Hematopoietic multipotent progenitor cell treated with erythropoietin and hydrocortisone succinate and interleukin-3 and kit ligand, for 6 days (in vitro differentiated cells): ENCODE measurements around the gene TIMM29.
A peak's percentile ranks its signal among the peaks of the same experiment; 100 is the strongest.
"Not testable (repeated sequence)": the region's sequence is repeated elsewhere in the genome, so short reads cannot be mapped to it uniquely, and the experiment has no call there.

Experiments used
- DNase-seq: peaks from one replicate; pipeline ENCODE4 v3.0.0-alpha.2; 2015

The TIMM29 gene

DNA sequence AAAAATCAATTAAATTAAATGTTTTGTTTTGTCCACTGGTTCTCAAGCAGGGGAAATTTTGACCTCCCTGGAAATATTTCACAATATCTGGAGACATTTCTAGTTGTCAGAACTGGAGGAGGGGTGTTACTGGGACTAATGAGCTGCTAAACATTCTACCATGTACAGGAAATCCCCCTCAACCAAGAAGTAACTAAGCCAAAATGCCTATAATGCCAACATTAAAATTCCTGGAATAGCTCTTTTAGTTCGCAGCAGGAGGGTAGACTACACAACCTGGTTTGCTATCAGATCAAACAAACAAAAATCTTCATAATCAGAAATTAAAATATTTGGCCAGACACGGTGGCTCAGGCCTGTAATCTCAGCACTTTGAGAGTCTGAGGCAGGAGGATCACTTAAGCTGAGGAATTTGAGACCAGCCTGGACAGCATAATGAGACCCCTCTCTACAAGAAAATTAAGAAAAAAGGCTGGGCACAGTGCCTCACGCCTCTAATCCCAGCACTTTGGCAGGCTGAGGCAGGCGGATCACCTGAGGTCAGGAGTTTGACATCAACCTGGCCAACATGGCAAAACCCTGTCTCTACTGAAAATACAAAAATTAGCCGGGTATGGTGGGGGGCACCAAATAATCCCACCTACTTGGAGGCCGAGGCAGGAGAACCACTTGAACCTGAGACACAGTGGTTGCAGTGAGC, 18.5 kb downstream of the TIMM29 start:
- DNase-seq, result no peak

DNA sequence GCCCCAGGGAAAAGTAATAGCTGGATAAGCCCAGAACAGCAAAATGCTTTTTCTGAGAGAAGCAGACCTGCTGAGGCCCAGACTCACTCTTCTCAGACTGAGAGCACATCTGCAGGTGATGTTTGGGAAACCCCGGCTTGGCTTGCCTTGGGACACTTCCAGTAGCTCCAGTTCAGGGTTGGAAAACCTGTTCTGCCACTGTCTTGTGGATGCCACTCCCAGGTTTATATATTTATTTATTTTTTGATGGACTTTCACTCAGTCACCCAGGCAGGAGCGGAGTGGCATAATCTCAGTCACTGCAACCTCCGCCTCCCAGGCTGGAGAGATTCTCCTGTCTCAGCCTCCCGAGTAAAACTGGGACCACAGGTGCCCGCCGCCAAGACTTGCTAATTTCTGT, 24.2 kb downstream of the TIMM29 start:
- no peak for DNase-seq

DNA sequence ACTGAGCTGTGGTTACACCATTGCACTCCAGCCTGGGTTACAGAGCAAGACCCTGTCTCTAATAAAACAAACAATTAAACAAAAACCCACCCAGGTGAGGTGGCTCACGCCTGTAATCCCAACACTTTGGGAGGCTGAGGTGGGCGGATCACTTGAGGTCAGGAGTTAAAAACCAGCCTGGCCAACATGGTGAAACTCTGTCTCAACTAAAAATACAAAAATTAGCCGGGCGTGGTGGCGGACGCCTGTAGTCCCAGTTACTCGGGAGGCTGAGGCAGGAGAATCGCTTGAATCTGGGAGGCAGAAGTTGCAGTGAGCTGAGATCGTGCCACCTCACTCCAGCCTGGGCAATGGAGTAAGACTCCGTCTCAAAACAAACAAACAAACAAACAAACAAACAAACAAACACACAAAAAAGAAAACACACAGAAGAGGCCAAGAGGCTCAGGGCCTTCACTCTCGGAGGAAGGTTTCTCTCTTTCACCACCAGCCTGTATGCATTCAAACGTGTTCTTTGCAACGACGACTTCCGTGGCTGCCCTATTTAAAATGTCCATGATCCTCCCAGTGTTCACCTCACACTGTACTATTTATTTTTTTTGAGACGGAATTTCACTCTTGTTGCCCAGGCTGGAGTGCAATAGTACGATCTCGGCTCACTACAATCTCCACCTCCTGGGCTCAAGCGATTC, 30.8 kb downstream of the TIMM29 start:
- not testable (repeated sequence) for DNase-seq

DNA sequence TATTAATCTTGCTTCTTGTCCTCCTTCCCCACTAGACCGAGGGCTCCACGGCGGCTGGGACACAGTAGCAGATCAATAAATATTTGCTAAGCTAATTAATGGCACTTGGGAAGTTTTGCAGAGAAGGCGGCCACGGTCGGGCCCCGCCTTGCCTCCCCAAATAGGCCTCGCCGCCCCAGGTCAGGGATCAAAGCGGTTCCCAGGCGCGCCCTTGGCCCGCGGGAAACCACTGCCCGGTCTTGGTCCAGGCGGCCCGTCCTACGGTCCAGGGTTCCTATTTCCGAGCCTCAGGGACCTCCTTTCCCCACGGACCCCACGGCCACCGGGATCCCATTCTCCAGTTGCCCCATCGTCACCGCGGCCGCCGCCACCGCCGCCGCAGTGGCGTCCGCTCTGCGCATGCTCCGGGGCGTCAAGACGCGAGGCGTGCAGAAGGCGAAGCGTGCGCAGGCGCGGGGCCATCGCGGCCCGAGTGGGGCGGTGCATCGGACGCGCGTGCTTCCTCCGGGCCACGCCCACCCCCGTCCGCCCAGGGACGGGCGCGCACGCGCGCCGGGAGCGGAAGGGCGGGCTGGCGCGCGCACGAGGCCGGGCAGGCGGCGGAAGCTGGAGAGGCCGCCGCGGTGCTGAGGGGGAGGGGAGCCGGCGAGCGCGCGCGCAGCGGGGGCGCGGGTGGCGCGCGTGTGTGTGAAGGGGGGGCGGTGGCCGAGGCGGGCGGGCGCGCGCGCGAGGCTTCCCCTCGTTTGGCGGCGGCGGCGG, 31.9 kb downstream of the TIMM29 start, which contains the start of gene SMARCA4:
SMARCA4 (plus strand) TSS at position 717 of the 759 bp plus-strand sequence. CDS start 23,122 bp downstream, outside the sequence.
- DNase-seq, result peak; percentile 98

DNA sequence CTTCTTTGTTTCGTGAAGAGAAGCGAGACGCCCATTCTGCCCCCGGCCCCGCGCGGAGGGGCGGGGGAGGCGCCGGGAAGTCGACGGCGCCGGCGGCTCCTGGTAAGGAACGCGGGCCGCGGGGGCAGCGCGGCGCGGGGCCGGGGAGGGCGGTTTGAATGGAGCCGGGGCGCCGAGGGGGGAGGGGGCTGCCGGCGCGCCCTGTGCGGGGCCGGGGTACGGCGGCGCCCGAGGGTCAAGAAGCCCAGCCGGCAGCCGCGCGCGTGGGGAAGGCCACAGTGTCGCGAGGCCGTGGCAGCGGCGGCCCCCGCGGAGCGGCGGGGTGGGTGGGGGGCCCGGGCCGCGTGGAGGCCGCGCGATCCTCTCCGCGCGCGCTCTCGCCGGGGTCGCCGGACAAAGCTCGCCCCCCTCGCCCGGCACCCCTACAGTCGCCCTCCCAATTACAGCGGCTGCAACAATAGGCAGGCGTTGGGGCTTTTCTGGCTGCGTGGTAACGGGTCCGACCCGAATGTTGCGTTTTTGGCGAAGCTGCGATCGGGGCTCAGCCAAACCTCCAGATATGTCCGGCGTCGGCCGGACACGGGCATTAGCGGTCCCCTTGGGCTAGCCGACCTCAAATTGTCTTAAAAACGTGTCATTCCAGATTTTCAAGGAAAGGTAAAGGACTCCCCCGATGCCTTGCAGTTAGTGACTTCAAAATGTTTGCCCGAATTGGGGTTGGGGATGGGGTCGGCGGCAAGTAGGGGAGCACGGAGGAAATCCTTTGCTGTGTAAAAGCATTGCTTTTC, 32.7 kb downstream of the TIMM29 start:
- peak; percentile 50 for DNase-seq

DNA sequence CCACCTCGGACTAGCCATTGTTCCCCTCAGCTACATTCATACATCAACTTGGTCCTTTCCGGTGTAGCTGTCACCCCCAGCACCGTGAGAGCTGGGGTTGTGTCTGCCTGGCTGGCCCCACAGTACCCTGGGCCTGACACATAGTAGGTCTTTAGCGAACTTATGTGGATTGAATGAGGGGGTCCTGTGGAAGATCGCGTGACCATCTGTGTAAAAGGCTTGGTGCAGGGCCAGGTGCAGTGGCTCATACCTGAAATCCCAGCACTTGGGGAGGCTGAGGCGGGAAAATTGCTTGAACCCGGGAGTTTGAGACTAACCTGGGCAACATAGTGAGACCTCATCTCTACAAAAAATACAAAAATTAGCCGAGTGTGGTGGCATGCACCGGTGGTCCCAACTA, 34.3 kb downstream of the TIMM29 start:
- no peak for DNase-seq

DNA sequence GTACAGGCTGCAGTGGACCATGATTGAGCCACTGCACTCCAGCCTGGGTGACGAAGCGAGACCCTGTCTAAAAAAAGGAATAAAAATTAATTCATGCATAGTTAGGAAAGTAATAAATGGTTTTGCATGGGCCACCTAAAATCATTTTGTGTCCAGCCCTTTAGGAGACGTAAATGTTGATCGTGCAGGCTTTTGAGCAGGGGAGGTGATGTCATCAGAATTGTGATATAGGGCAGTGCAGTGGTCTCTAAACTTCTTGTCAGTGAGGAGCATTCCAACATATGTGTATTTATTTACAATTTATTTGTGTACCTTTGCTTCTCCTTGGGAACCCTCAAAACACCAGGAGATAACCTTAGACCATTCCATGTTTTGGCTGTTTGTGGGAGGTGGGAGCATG, 35.3 kb downstream of the TIMM29 start:
- no peak for DNase-seq

DNA sequence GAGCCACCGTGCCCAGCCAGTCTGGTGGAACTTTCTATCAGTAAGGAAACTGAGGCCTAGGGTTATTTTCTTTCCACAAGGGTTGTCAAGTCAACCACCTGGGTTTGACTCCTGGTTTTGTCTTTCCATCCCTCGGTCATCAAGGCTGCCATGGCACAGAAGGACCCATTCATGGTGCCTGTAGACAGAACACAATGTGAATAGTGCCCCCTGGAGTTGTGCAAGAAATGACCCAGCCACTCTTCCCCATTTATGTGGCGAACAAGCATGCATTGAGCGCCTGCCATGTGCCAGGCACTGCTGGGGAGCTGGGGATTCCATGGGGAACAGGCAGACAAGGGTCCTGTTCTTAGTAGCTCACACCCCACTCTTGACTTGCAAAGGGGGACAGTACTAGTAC, 36.3 kb downstream of the TIMM29 start:
- DNase-seq, result no peak

DNA sequence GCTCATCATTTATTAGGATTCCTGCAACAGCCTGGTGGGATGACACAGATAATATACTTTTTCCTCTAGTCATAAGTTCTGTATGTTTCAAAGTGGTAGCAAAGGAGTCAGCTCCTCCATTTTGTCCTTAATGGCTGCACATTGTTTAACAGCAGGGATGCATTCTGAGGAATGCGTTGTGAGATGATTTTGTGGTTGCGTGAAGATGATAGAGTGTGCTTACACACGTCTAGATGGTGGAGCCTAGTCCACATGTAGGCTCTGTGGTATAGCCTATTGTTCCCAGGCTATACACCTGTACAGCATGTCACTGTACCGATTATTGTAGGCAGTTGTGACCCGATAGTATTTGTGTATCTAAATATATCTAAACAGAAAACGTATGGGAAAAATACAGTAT, 36.8 kb downstream of the TIMM29 start:
- no peak for DNase-seq

DNA sequence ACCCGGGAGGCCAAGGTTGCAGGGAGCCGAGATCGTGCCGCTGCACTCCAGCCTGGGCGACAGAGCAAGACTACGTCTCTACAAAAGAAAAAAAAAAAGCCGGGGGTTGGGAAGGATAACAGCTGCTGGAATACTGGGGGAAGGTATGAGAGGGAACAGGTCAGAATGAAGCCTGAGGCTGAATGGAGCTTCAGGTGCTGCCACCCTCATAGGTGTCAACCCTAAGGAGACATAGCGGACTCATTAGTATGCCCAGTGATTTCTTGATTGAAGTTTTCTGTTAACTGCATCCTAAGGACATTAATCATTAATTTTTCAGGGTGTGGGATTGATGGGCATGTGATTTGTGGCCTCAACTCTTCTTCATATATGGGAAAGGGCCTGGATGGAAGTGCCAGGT, 38.2 kb downstream of the TIMM29 start:
- no peak for DNase-seq

DNA sequence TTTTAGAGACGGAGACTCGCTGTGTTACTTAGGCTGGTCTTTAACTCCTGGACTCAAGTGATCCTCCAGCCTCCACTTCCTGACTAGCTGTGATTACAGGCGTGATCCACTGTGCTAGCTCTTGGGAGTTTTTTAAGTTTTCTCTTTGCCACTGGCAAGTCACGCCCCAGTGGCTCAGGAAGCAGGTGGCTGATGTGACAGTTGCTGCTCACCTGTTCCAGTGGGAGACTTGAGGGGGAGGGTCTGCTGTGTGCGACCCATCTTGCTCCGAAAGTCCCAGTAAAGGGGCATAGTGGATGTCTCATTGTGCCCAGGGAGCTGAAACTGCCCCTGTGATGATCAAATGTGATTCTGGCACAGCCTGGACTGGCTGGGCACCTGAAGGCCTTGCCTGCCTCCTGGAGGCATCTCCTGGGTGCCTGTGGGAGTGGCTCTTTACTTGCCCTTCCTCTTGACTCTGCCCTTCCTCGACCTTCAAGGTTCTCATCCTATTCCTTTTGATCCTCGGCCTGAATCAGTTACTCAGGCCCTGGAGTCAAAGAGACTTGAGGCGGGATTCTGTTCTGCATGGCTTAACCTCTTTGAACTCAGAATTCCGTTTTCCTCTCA, 40.0 kb downstream of the TIMM29 start:
- no peak for DNase-seq

DNA sequence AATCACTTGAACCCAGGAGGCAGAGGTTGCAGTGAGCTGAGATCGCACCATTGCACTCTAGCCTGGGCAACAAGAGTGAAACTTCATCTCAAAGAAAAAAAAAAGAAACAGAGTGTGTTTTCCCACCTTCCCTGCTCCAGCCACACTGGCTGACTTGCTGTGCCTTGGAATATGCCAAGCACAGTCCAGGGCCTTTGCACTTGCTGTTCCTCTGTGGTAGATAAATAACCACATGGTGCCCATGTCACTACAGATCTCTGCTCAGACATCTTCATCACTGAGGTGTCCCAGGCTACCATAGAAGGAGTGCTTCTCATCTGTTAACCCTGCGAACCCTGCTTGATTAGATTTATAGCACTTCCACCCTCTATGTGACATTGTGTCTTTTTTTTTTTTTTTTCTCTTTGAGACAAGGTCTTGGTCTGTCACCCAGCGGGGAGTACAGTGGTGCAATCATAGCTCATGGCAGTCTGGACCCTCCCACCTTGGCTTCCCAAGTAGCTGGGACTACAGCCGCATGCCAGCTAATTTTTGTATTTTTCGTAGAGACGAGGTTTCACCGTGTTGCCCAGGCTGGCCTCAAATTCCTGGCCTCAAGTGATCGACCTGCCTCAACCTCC, 42.6 kb downstream of the TIMM29 start:
- no peak for DNase-seq

DNA sequence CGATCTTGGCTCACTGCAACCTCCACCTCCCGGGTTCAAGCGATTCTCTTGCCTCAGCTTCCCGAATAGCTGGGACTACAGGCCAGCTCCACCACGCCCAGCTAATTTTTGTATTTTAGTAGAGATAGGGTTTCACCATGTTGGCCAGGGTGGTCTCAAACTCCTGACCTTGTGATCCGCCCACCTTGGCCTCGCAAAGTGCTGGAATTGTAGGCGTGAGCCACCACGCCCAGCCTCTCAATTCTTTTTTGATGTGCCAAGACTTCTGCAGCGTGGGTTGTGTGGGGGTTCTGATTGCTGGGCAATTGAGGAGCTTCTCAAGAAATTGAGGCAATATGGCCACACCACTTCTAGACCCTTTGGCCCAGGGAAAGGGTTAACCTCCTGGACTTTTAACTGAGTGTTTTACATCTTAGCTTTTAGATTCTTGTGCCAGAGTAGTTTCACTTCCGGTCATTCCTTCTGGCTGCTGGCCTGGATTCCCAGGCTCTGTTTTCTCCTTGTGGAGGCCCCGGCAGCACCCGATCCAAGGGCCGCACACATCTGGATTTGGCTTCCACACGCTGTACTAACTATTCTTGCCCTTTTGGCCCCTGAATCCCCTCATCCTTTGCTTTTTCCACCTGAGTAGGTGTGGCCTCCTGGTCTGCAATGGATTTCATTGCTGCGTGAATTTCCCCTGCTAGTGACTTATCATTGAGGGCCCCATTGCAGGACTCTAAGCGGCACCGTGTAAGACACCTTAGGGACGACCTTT, 46.9 kb downstream of the TIMM29 start:
- no peak for DNase-seq

DNA sequence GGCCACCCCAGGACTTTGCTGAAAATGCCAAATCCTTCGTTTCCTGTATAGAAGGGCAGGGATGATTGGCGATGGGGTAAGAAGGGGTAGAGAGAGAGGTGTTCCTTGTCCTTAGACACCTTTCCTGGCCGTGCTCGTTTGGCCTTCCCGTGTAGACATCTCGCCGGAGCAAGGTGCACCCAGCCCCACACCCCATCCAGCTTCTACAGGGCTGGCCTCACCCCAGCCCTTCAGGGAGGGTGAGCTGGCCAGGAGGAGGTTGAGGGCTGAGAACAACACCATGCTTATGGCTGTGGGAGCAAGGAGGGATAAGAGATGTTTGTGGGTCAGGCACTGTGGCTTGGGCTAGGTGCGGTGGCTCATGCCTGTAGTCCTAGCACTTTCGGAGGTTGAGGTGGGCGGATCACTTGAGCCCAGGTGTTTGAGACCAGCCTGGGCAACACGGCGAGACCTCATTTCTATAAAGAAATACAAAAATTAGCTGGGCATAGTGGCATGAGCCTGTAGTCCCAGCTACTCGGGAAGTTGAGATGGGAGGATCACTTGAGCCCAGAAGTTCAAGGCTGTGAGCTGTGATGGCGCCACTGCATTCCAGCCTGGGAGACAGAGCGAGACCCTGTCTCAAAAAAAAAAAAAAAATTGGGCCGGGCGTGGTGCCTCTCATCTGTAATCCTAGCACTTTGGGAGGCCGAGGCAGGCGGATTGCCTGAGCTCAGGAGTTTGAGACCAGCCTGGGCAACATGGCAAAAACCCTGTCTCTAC, 47.7 kb downstream of the TIMM29 start:
- no peak for DNase-seq

DNA sequence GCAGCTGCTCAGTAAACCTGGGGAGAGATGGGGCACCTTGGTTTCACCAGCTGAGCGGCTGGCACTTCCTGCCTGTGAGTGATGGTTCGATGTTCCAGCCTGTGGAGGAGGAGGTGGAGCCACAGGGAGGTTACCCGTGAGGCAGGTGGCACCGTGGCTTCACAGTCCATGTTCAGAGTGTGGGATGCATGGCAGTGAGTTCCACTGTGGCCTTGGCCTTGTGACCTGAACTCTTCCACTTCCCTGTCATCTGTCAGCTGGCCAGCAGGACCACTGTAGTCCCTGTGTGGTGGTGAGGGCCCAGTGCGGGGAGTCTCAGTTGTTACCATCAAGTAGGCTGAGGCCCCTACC, 49.1 kb downstream of the TIMM29 start:
- no peak for DNase-seq
